HepG2 (cell line): Measurements from ENCODE around the gene ZCWPW2. TPM values are rescaled to one million over a fixed set of nuclear protein-coding genes. Genes with fewer than 3 reads are reported as not detected.
A peak's percentile ranks its signal among the peaks of the same experiment; 100 is the strongest.

Experiments used
- ARHGAP35 ChIP-seq: sonication (generic); formaldehyde crosslinking; IDR thresholded peaks from 2 replicates; pipeline ENCODE4 v1.9.0; 2022; ENCODE audit warnings: mild to moderate bottlenecking, inconsistent platforms, moderate library complexity, missing genetic modification reagents, borderline replicate concordance
- BRCA1 ChIP-seq: sonication (generic); formaldehyde crosslinking; IDR thresholded peaks from 2 replicates; pipeline ENCODE4 v1.4.0; 2020; ENCODE audit warnings: missing genetic modification reagents
- CHCHD3 ChIP-seq: sonication (generic); formaldehyde crosslinking; IDR thresholded peaks from 2 replicates; pipeline ENCODE4 v1.8.0; 2022; ENCODE audit warnings: mild to moderate bottlenecking, missing genetic modification reagents, moderate library complexity
- CSRNP1 ChIP-seq: sonication (generic); formaldehyde crosslinking; IDR thresholded peaks from 2 replicates; pipeline ENCODE4 v1.8.1; 2023; ENCODE audit warnings: mild to moderate bottlenecking, missing genetic modification reagents
- FOXM1 ChIP-seq: sonication (generic); formaldehyde crosslinking; IDR thresholded peaks from 2 replicates; pipeline ENCODE4 v1.5.0; 2020; ENCODE audit warnings: missing genetic modification reagents
- GATAD1 ChIP-seq: IDR thresholded peaks from 2 replicates; pipeline ENCODE4 v1.6.1; 2016; ENCODE audit warnings: missing genetic modification reagents, missing compliant biosample characterization
- HNF4G ChIP-seq, 2 experiments: sonication (generic) in 1 of 2; formaldehyde crosslinking in 1 of 2; IDR thresholded peaks; 2 replicates each; pipeline versions ENCODE4 v1.4.0 to v1.6.1; 2011 to 2020; ENCODE audit warnings: borderline replicate concordance in 2 of 2, low read depth in 2 of 2, mild to moderate bottlenecking in 2 of 2, low read length in 1 of 2, missing genetic modification reagents in 1 of 2, moderate library complexity in 1 of 2
- HOXA5 ChIP-seq: sonication (generic); formaldehyde crosslinking; IDR thresholded peaks from 2 replicates; pipeline ENCODE4 v1.4.0; 2020; ENCODE audit warnings: missing genetic modification reagents
- IKZF5 ChIP-seq: IDR thresholded peaks from 2 replicates; pipeline ENCODE4 v1.6.1; 2018; ENCODE audit warnings: missing genetic modification reagents, mild to moderate bottlenecking, missing compliant biosample characterization
- KAT2B ChIP-seq: fragments of 150-350 bp; IDR thresholded peaks from 2 replicates; pipeline ENCODE4 v1.6.1; 2014; ENCODE audit warnings: low read depth, low read length, borderline replicate concordance
- NFIC ChIP-seq: IDR thresholded peaks from 2 replicates; pipeline ENCODE4 v1.6.1; 2012; ENCODE audit warnings: mild to moderate bottlenecking, low read length, inconsistent platforms
- NFRKB ChIP-seq: fragments of 450-650 bp; IDR thresholded peaks from 2 replicates; pipeline ENCODE4 v1.6.1; 2017
- NONO ChIP-seq, 2 experiments: fragments of 450-650 bp in 1 of 2; sonication (generic) in 1 of 2; formaldehyde crosslinking in 1 of 2; IDR thresholded peaks in 1 of 2; conservative IDR thresholded peaks in 1 of 2; 2 replicates each; pipeline versions ENCODE4 v1.6.1 to v1.8.0; 2017 to 2022; ENCODE audit warnings: mild to moderate bottlenecking in 1 of 2, missing genetic modification reagents in 1 of 2, moderate library complexity in 1 of 2
- RELA ChIP-seq: sonication (generic); formaldehyde crosslinking; IDR thresholded peaks from 2 replicates; pipeline ENCODE4 v1.4.0; 2020; ENCODE audit warnings: missing genetic modification reagents
- RFXAP ChIP-seq: sonication (generic); formaldehyde crosslinking; IDR thresholded peaks from 2 replicates; pipeline ENCODE4 v1.4.0; 2020; ENCODE audit warnings: missing genetic modification reagents, borderline replicate concordance
- THAP8 ChIP-seq: sonication (generic); formaldehyde crosslinking; IDR thresholded peaks from 2 replicates; pipeline ENCODE4 v1.5.1; 2020; ENCODE audit warnings: missing genetic modification reagents, mild to moderate bottlenecking, borderline replicate concordance
- ZFY ChIP-seq: sonication (generic); formaldehyde crosslinking; IDR thresholded peaks from 2 replicates; pipeline ENCODE4 v1.4.0; 2020; ENCODE audit warnings: missing genetic modification reagents
- ZNF224 ChIP-seq: sonication (generic); formaldehyde crosslinking; IDR thresholded peaks from 2 replicates; pipeline ENCODE4 v1.5.0; 2020; ENCODE audit warnings: mild to moderate bottlenecking, missing genetic modification reagents
- ZNF33A ChIP-seq: sonication (generic); formaldehyde crosslinking; IDR thresholded peaks from 2 replicates; pipeline ENCODE4 v1.5.1; 2020; ENCODE audit warnings: missing genetic modification reagents, mild to moderate bottlenecking, moderate library complexity, borderline replicate concordance
- ZNF33B ChIP-seq: sonication (generic); formaldehyde crosslinking; IDR thresholded peaks from 2 replicates; pipeline ENCODE4 v1.5.1; 2020; ENCODE audit warnings: mild to moderate bottlenecking, missing genetic modification reagents
- ZNF589 ChIP-seq: sonication (generic); formaldehyde crosslinking; conservative IDR thresholded peaks from 2 replicates; pipeline ENCODE4 v1.8.0; 2022; ENCODE audit warnings: mild to moderate bottlenecking, moderate library complexity, missing genetic modification reagents
- ZNF775 ChIP-seq: sonication (generic); formaldehyde crosslinking; IDR thresholded peaks from 2 replicates; pipeline ENCODE4 v1.4.0; 2020; ENCODE audit warnings: missing genetic modification reagents, mild to moderate bottlenecking, moderate library complexity, borderline replicate concordance
- ZNF883 ChIP-seq: sonication (generic); formaldehyde crosslinking; IDR thresholded peaks from 2 replicates; pipeline ENCODE4 v1.5.1; 2020; ENCODE audit warnings: mild to moderate bottlenecking, missing genetic modification reagents; ENCODE audit errors: not compliant biosample characterization
- polyA plus RNA-seq, 8 experiments: library from polyadenylated mRNA; depleted of rRNA in 3 of 8; stranded (reverse) in 7 of 8; unstranded in 1 of 8; fragments of >200 nt; fragmentation: Illumina TruSeq in 4 of 8; extraction: Trizol in 4 of 8; gene quantifications; 2 replicates each; pipeline versions ENCODE4 v1.2.1 to v1.2.3, GENCODE V29; 2011 to 2016; ENCODE audit warnings: low read depth in 4 of 8, missing spikeins in 1 of 8, mixed read lengths in 1 of 8; ENCODE audit not compliant: insufficient read depth in 1 of 8
- total RNA-seq, 5 experiments: library from RNA; depleted of rRNA; stranded (reverse); fragments of >200 nt; fragmentation: Illumina TruSeq; extraction: Trizol; gene quantifications; 2 replicates each; pipeline ENCODE4 v1.2.3, GENCODE V29; 2016; ENCODE audit warnings: low read depth in 1 of 5
- TF ChIP-seq, protein P1 (sequence below): sonication (generic); formaldehyde crosslinking; IDR thresholded peaks from 2 replicates; pipeline ENCODE4 v1.4.0; 2020; ENCODE audit warnings: low read depth, mild to moderate bottlenecking, missing genetic modification reagents

ZCWPW2 gene
- total and polyA plus RNA-seq, 2 of the 13 experiments (the other 11 are each of a cell fraction or from before 2014, with no cell fraction given): 0.17 to 0.53 TPM

GRCh38 chr3:28348629-28349468 is at the start of gene ZCWPW2, which contains the start of gene AZI2 (continued):
- TF ChIP-seq IKZF5 (no peak; the same call in 1 of the 2 replicates), GATAD1 (CRISPR knock-in tag) (peak; percentile 79), ZNF883 (peak; percentile 61), CSRNP1 (CRISPR knock-in tag) (peak; percentile 41; the same call in 1 of the 2 replicates), NFIC (no peak), NONO (IDR thresholded peaks at IDR 0.05) (no peak), NONO (CRISPR knock-in tag; conservative IDR thresholded peaks at IDR 0.05) (peak; percentile 80), HNF4G (IDR thresholded peaks at IDR 0.05; ENCODE audit: borderline replicate concordance, low read depth, low read length) (no peak), HNF4G (CRISPR knock-in tag; IDR thresholded peaks at IDR 0.05; ENCODE audit: borderline replicate concordance, low read depth) (no peak; the same call in 1 of the 2 replicates), HOXA5 (CRISPR knock-in tag) (peak; percentile 74; the same call in 1 of the 2 replicates), RFXAP (no peak), BRCA1 (CRISPR knock-in tag) (no peak), THAP8 (no peak), ZNF224 (CRISPR knock-in tag) (no peak), ZNF33A (CRISPR knock-in tag) (no peak), CHCHD3 (no peak), FOXM1 (CRISPR knock-in tag) (no peak; the same call in 1 of the 2 replicates), ZNF33B (CRISPR knock-in tag) (no peak; the same call in 1 of the 2 replicates), KAT2B (no peak), ZNF775 (no peak), NFRKB (no peak), ARHGAP35 (CRISPR knock-in tag) (no peak), ZNF589 (CRISPR knock-in tag) (no peak), RELA (0 out of 2 replicates have a peak, but pooled peaks have one; percentile 76), ZFY (CRISPR knock-in tag) (peak; percentile 98)
- TF ChIP-seq, protein P1, sequence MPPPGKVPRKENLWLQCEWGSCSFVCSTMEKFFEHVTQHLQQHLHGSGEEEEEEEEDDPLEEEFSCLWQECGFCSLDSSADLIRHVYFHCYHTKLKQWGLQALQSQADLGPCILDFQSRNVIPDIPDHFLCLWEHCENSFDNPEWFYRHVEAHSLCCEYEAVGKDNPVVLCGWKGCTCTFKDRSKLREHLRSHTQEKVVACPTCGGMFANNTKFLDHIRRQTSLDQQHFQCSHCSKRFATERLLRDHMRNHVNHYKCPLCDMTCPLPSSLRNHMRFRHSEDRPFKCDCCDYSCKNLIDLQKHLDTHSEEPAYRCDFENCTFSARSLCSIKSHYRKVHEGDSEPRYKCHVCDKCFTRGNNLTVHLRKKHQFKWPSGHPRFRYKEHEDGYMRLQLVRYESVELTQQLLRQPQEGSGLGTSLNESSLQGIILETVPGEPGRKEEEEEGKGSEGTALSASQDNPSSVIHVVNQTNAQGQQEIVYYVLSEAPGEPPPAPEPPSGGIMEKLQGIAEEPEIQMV: no peak
